K562 (cell line): ENCODE results near the gene LASP1. TPM values are rescaled to one million over a fixed set of nuclear protein-coding genes. Genes with fewer than 3 reads are reported as not detected.

Experiments used
- ATAC-seq: fragments of 200-7000 bp; cut with Tn5 transposase; 3 replicates; pipeline ENCODE4 v1.9.1; 2020; ENCODE audit warnings: moderate library complexity
- BruUV-seq: library from RNA; stranded (reverse); fragments of 400-500 nt; replicated peaks from 2 replicates; lab custom pipeline; 2021; lab: Mats Ljungman, UMichigan
- CTCF ChIA-PET: fragments of 300-600 bp; formaldehyde crosslinking; extraction: SDS; loops from one replicate; lab custom pipeline; 2021; ENCODE audit warnings: low intra/inter-chr PET ratio; lab: Yijun Ruan, JAX
- POLR2A ChIA-PET: fragments of 300-600, 350-650 bp; sonication (Branson Sonifier 250); formaldehyde crosslinking; extraction: SDS; loops from one replicate; lab custom pipeline; 2021; ENCODE audit warnings: antibody characterized with exemption, inconsistent platforms; lab: Yijun Ruan, JAX
- DNase-seq, 4 experiments: peaks; one replicate each; pipeline versions ENCODE4 v3.0.0 to v3.0.0-alpha.2; 2011 to 2018; ENCODE audit warnings: low spot score in 3 of 4, mixed read lengths in 3 of 4; ENCODE audit errors: extremely low read depth in 1 of 4
- FAIRE-seq: peaks from 2 replicates; lab custom pipeline; 2011; peaks lifted over from hg19 to GRCh38; lab: Jason Lieb, UNC
- H2AFZ ChIP-seq: 2 replicates; pipeline ENCODE4 v1.6.0; 2011; ENCODE audit warnings: low read depth, low read length, control low read depth, inconsistent platforms
- H3K27ac ChIP-seq: fragments of 200-600 bp; 3 replicates; pipeline ENCODE4 v1.8.0; 2011; ENCODE audit warnings: low read depth, mild to moderate bottlenecking, control low read depth, inconsistent platforms, low read length, moderate library complexity, mixed read lengths; ENCODE audit errors: extremely low read depth
- H3K27me3 ChIP-seq, 2 experiments: fragments of 300-600 bp in 1 of 2; 2 replicates in 1 of 2; 3 replicates in 1 of 2; pipeline versions ENCODE4 v1.6.0 to v1.8.0; 2011; ENCODE audit warnings: inconsistent platforms in 2 of 2, low read length in 2 of 2, mild to moderate bottlenecking in 1 of 2, mixed read lengths in 1 of 2, moderate library complexity in 1 of 2; ENCODE audit not compliant: control insufficient read depth in 2 of 2, insufficient read depth in 2 of 2
- H3K36me3 ChIP-seq: fragments of 300-600 bp; 3 replicates; pipeline ENCODE4 v1.8.0; 2011; ENCODE audit warnings: mild to moderate bottlenecking, low read length, inconsistent platforms; ENCODE audit not compliant: control insufficient read depth, insufficient read depth
- H3K4me1 ChIP-seq, 2 experiments: fragments of 200-600 bp in 1 of 2; replicated peaks in 1 of 2; 2 replicates in 1 of 2; 3 replicates in 1 of 2; pipeline versions ENCODE4 v1.5.1 to v1.8.0; 2011; ENCODE audit warnings: inconsistent platforms in 2 of 2, low read length in 2 of 2, mild to moderate bottlenecking in 1 of 2, mixed read lengths in 1 of 2, moderate library complexity in 1 of 2; ENCODE audit not compliant: control insufficient read depth in 2 of 2, insufficient read depth in 2 of 2
- H3K4me2 ChIP-seq: 2 replicates; pipeline ENCODE4 v1.6.1; 2011; ENCODE audit warnings: low read length, control low read depth, inconsistent platforms, mixed read lengths; ENCODE audit not compliant: insufficient read depth
- H3K4me3 ChIP-seq: fragments of 200-600 bp; sonication (generic), shearing (Covaris generic); 2 replicates; pipeline ENCODE4 v1.5.1; 2016; ENCODE audit warnings: control low read depth, inconsistent platforms
- H3K79me2 ChIP-seq: fragments of 200-600 bp; 3 replicates; pipeline ENCODE4 v1.8.0; 2011; ENCODE audit warnings: low read length, inconsistent platforms; ENCODE audit not compliant: control insufficient read depth, insufficient read depth
- H3K9ac ChIP-seq, 2 experiments: 2 replicates each; pipeline versions ENCODE4 v1.6.0 to v1.6.1; 2011; ENCODE audit warnings: low read depth in 2 of 2, low read length in 2 of 2, control low read depth in 1 of 2, inconsistent platforms in 1 of 2, mild to moderate bottlenecking in 1 of 2, mixed read lengths in 1 of 2; ENCODE audit not compliant: insufficient read depth in 1 of 2
- H3K9me1 ChIP-seq: one replicate; pipeline ENCODE4 v1.6.0; 2011; ENCODE audit warnings: inconsistent platforms, mild to moderate bottlenecking, low read length, moderate library complexity; ENCODE audit not compliant: control insufficient read depth, insufficient read depth
- H3K9me3 ChIP-seq: replicated peaks from 2 replicates; pipeline ENCODE4 v1.5.1; 2011; ENCODE audit warnings: low read depth, low read length, inconsistent platforms; ENCODE audit not compliant: control insufficient read depth, insufficient read depth
- H4K20me1 ChIP-seq: replicated peaks from 2 replicates; pipeline ENCODE4 v1.6.1; 2011; ENCODE audit warnings: low read length, inconsistent platforms, mixed read lengths; ENCODE audit not compliant: control insufficient read depth, insufficient read depth
- LARP7 ChIP-seq: fragments of 450-650 bp; IDR thresholded peaks from 2 replicates; pipeline ENCODE4 v1.6.1; 2016
- NFYB ChIP-seq: IDR thresholded peaks from 2 replicates; pipeline ENCODE4 v1.6.1; 2011; ENCODE audit warnings: mild to moderate bottlenecking, moderate library complexity; ENCODE audit not compliant: insufficient read length; ENCODE audit errors: extremely low read depth
- ZKSCAN1 ChIP-seq: fragments of 150-350 bp; IDR thresholded peaks from 2 replicates; pipeline ENCODE4 v1.6.1; 2016; ENCODE audit warnings: low read depth, low read length
- WGBS: fragments of 100-300 bp; shearing (Covaris generic); methylation state at CpG from one replicate; pipeline ENCODE4 v1.1.6; 2016; ENCODE audit warnings: low coverage, mixed read lengths; ENCODE audit not compliant: insufficient coverage; ENCODE audit errors: missing lambda C conversion rate; 5-methylcytosine and 5-hydroxymethylcytosine counted together
- in situ Hi-C: fragments of 300-500 bp; cut with MboI; formaldehyde crosslinking; loops from 4 replicates; pipeline ENCODE4 v1.15.0; 2018; ENCODE audit warnings: inconsistent platforms, mixed read lengths
- intact Hi-C: fragments of 100-400 bp; cut with micrococcal nuclease; formaldehyde crosslinking; loops from 2 replicates; pipeline ENCODE4 v1.14.2; 2022
- polyA plus RNA-seq, 8 experiments: library from polyadenylated mRNA; depleted of rRNA in 4 of 8; stranded (reverse) in 5 of 8; unstranded in 3 of 8; fragments of >200 nt; fragmentation: Nextera tagmentation in 2 of 8; fragmentation: Illumina TruSeq in 1 of 8; extraction: Ambion mirVana in 2 of 8; extraction: Trizol in 1 of 8; gene quantifications; 2 replicates each; pipeline versions ENCODE4 v1.2.1 to v1.2.3, GENCODE V29; 2011 to 2014; ENCODE audit warnings: inconsistent platforms in 1 of 8, missing spikeins in 1 of 8
- total RNA-seq, 7 experiments: library from RNA; depleted of rRNA in 6 of 7; stranded (reverse); fragments of >200 nt in 6 of 7; fragmentation: Illumina TruSeq in 2 of 7; extraction: Trizol in 2 of 7; gene quantifications; 2 replicates each; pipeline versions ENCODE4 v1.2.1 to v1.2.3, GENCODE V29; 2011 to 2021; ENCODE audit warnings: low replicate concordance in 1 of 7

The LASP1 gene
- total and polyA plus RNA-seq, 9 of the 15 experiments (the other 6 are each of a cell fraction or from before 2014, with no cell fraction given) = 23.0 to 125 (median 55.3) TPM

DNA sequence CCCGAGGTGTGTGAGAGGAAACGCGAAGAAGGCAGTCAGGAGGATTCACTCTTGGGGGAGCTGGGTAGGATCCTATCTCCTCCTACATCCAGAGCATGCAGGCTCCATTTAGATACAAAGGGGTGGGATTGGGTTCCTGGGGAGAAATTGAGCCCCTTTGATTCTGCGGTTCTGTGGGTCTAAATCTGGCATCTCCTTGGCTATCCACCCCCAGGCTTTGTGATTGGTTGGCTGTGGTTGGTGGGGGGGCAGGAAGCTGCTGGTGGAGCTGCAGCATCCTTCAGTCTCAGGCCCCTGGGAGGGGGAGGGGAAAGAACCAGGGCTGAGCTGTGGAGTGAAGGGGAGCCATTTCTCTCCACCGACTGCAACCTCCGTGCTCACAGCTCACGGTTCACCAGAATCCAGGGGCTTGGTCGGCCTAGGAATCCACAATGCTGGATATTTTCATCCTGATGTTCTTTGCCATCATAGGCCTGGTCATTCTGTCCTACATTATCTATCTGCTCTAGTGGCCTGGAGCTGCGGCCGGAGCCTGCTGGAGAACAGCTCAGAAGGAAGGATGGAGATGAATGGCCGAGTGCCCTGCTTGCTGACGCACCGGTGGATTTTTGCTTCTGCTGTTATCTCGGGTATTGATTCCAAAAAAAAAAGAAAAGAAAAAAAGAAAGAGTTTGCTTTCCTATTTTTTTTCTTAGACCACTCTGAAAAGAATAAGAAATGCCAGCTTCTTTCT is 55.6 kb downstream of the LASP1 start, which contains the start of gene LASP1NB:
Gene LASP1NB, plus strand, starts transcription at position 352 of the 733 bp plus-strand sequence.
- H3K36me3 ChIP-seq = peaks cover under 1% of the 10 kb centered on the region; the same call in 1 of the 3 replicates
- peak within 1 kb of the TSS in 1 of 2 experiments; percentile 30; a peak in 1 of 4 replicates for H3K9ac ChIP-seq
- peaks cover 7 to 12% of the 10 kb centered on the region in 2 experiments; a peak in 3 of 5 replicates for H3K4me1 ChIP-seq
- CTCF ChIA-PET = no interaction called here
- no peak within 1 kb of the TSS for H3K4me3 ChIP-seq
- H3K9me1 ChIP-seq = no peaks in the 10 kb centered on the region
- H3K27me3 ChIP-seq = no peaks in the 10 kb centered on the region
- no peak for ATAC-seq
- H3K27ac ChIP-seq = no peak within 1 kb of the TSS
- FAIRE-seq = no peak
- H3K79me2 ChIP-seq = no peaks in the 10 kb centered on the region
- intact Hi-C loops = loop anchor here (5.0 kb wide), 1 partner anchor 53 kb away; the partner anchor contains the start of gene LASP1
- no peak within 1 kb of the TSS for H2AFZ ChIP-seq
- no peaks in the 10 kb centered on the region for H3K9me3 ChIP-seq
- peak in 1 of 4 experiments; percentile 41 for DNase-seq
- no TSS peak for BruUV-seq
- no peaks in the 10 kb centered on the region for H4K20me1 ChIP-seq
- TF ChIP-seq NFYB (peak; percentile 40), ZKSCAN1 (no peak), LARP7 (no peak)
- POLR2A ChIA-PET = interaction anchor here (0.5 to 1.5 kb wide), 6 partner anchors 8 to 167 kb away, joined by 3 to 4 read pairs (median 4); no protein-coding TSS in a partner anchor
- no peak within 1 kb of the TSS for H3K4me2 ChIP-seq
- 55% methylated on average over 14 of the region's 14 CpGs for WGBS
- in situ Hi-C loops = no loop called here
